CD4-positive, alpha-beta T cell (primary cell): ENCODE data around the gene FSTL5. TPM values are rescaled to one million over a fixed set of nuclear protein-coding genes. Genes with fewer than 3 reads are reported as not detected.

ENCODE experiments used
- ATAC-seq: fragments of 200-7000 bp; cut with Tn5 transposase; one replicate; pipeline ENCODE4 v1.10.0; 2022; ENCODE audit warnings: mild to moderate bottlenecking; ENCODE audit not compliant: poor library complexity
- CTCF ChIA-PET: fragments of 350-600 bp; sonication (Branson Sonifier 250); formaldehyde crosslinking; loops from one replicate; lab custom pipeline; 2021; ENCODE audit warnings: antibody characterized with exemption, inconsistent platforms; lab: Charles Lee
- POLR2A ChIA-PET: fragments of 350-600 bp; sonication (Branson Sonifier 250); formaldehyde crosslinking; loops from one replicate; lab custom pipeline; 2021; ENCODE audit warnings: antibody characterized with exemption, inconsistent platforms; lab: Charles Lee
- DNase-seq, 14 experiments: peaks; one replicate each; pipeline ENCODE4 v3.0.0-alpha.2; 2013 to 2020; ENCODE audit warnings: mixed read lengths in 2 of 14
- H3K27ac ChIP-seq, 2 donors: one replicate each; pipeline versions ENCODE4 v1.5.1 to v1.7.0; 2013; ENCODE audit warnings: low read length in 2 of 2, low read depth in 1 of 2, mild to moderate bottlenecking in 1 of 2
- H3K27me3 ChIP-seq, 2 experiments: 1 replicate in 1 of 2; 2 replicates in 1 of 2; pipeline versions ENCODE4 v1.6.1 to v1.7.0; 2013; ENCODE audit warnings: low read length in 2 of 2, control low read depth in 1 of 2, mild to moderate bottlenecking in 1 of 2, moderate library complexity in 1 of 2; ENCODE audit not compliant: insufficient read depth in 2 of 2, control insufficient read depth in 1 of 2
- H3K36me3 ChIP-seq: one replicate; pipeline ENCODE4 v1.6.1; 2013; ENCODE audit warnings: low read length, control low read depth; ENCODE audit not compliant: insufficient read depth
- H3K4me1 ChIP-seq: one replicate; pipeline ENCODE4 v1.6.1; 2013; ENCODE audit warnings: low read length, control low read depth; ENCODE audit not compliant: insufficient read depth
- H3K4me3 ChIP-seq: one replicate; pipeline ENCODE4 v1.5.1; 2013; ENCODE audit warnings: mild to moderate bottlenecking, low read length, moderate library complexity
- H3K9me3 ChIP-seq, 2 experiments: 1 replicate in 1 of 2; 2 replicates in 1 of 2; pipeline versions ENCODE4 v1.6.1 to v1.7.0; 2013; ENCODE audit warnings: low read length in 2 of 2, mild to moderate bottlenecking in 2 of 2, control low read depth in 1 of 2, moderate library complexity in 1 of 2; ENCODE audit not compliant: control insufficient read depth in 1 of 2, insufficient read depth in 1 of 2
- H3K27ac Mint-ChIP-seq: one replicate; pipeline ENCODE4 v1.8.0; 2020; ENCODE audit warnings: mixed read lengths
- H3K27me3 Mint-ChIP-seq: one replicate; pipeline ENCODE4 v1.8.0; 2021; ENCODE audit warnings: mixed read lengths
- H3K36me3 Mint-ChIP-seq: one replicate; pipeline ENCODE4 v1.8.0; 2021; ENCODE audit warnings: low read depth, mixed read lengths
- H3K4me1 Mint-ChIP-seq: one replicate; pipeline ENCODE4 v1.8.0; 2021; ENCODE audit warnings: low read depth, mixed read lengths
- H3K4me3 Mint-ChIP-seq: one replicate; pipeline ENCODE4 v1.8.0; 2020; ENCODE audit warnings: mild to moderate bottlenecking, mixed read lengths
- H3K9me3 Mint-ChIP-seq: one replicate; pipeline ENCODE4 v1.8.0; 2020; ENCODE audit warnings: mixed read lengths
- intact Hi-C, 2 experiments: fragments of 100-400 bp; cut with DNase I in 1 of 2; cut with micrococcal nuclease in 1 of 2; formaldehyde crosslinking; loops; one replicate each; pipeline versions ENCODE4 v1.15.1 to v1.9.0; 2023 to 2025; cut with DNase I, micrococcal nuclease
- total RNA-seq, 174 experiments: library from RNA in 2 of 174; stranded (reverse) in 2 of 174; gene quantifications; one replicate each; pipeline ENCODE4 v1.2.3 and lab custom pipeline; 2021 to 2026
- TF ChIP-seq, protein P1 (sequence below): fragments of 200-600 bp; IDR thresholded peaks from one replicate; pipeline ENCODE4 v1.8.0; 2022; ENCODE audit warnings: antibody characterized with exemption, mild to moderate bottlenecking

The FSTL5 gene
- total RNA-seq, 2 experiments from 2014 or later, result not detected

DNA sequence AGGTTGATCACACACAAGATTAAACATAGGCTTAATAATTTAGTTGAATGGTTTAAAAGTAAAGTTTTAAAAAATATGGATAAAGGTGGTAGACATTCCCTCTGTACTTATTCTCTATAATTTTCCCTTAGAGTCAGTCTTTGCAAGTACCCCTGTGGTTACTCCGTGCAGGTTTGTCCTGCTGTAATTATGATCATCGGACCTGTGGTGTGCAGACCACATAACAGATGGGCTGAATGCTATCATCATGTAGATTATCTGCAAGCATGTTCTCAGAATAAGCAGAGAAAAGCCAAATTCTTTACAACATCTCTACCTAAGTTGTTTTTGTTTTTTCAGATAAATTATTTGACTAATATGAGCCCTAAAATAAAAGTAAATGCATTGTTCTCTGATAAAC, 146.8 kb downstream of the FSTL5 start:
- H3K4me1 Mint-ChIP-seq, result no peaks in the 10 kb centered on the region
- H3K27me3 Mint-ChIP-seq, result no peaks in the 10 kb centered on the region
- ChIA-PET POLR2A (no interaction called here), CTCF (no interaction called here)
- ATAC-seq, result no peak
- Histone ChIP-seq H3K36me3 (no peaks in the 10 kb centered on the region), H3K27ac (no peak overlapping the region), H3K9me3 (peaks cover 0 to 4% of the 10 kb centered on the region in 2 experiments), H3K27me3 (no peaks in the 10 kb centered on the region), H3K4me1 (no peaks in the 10 kb centered on the region), H3K4me3 (no peak overlapping the region)
- H3K4me3 Mint-ChIP-seq, result no peak overlapping the region
- peaks cover 2% of the 10 kb centered on the region for H3K9me3 Mint-ChIP-seq
- TF ChIP-seq, protein P1, sequence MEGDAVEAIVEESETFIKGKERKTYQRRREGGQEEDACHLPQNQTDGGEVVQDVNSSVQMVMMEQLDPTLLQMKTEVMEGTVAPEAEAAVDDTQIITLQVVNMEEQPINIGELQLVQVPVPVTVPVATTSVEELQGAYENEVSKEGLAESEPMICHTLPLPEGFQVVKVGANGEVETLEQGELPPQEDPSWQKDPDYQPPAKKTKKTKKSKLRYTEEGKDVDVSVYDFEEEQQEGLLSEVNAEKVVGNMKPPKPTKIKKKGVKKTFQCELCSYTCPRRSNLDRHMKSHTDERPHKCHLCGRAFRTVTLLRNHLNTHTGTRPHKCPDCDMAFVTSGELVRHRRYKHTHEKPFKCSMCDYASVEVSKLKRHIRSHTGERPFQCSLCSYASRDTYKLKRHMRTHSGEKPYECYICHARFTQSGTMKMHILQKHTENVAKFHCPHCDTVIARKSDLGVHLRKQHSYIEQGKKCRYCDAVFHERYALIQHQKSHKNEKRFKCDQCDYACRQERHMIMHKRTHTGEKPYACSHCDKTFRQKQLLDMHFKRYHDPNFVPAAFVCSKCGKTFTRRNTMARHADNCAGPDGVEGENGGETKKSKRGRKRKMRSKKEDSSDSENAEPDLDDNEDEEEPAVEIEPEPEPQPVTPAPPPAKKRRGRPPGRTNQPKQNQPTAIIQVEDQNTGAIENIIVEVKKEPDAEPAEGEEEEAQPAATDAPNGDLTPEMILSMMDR, result no peak
- DNase-seq, result no peak
- intact Hi-C loops, result no loop called here
- no peaks in the 10 kb centered on the region for H3K36me3 Mint-ChIP-seq
- no peak overlapping the region for H3K27ac Mint-ChIP-seq

DNA sequence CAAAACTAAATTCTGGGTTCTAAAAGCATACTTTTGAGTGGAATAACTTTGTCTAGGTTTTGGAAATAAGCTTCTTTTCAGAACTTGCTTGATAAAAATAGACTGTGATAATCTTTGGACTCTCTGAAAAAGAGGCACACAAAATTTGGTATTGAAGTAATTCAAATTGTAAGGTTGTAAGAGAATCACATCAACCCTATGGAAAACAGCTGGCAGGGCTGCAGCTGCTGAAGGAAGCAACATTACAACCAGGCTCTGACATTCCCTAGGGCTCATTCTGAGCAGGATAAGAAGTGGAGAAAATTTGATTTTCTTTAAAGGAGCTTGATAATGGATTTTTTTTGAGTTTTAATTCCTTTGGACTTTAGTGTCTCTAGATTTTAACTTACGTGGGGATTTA, 147.6 kb downstream of the FSTL5 start:
- CTCF ChIA-PET, result no interaction called here
- Histone ChIP-seq H3K9me3 (peaks cover 0 to 4% of the 10 kb centered on the region in 2 experiments), H3K4me3 (no peak overlapping the region), H3K27me3 (no peaks in the 10 kb centered on the region), H3K4me1 (no peaks in the 10 kb centered on the region), H3K27ac (no peak overlapping the region), H3K36me3 (no peaks in the 10 kb centered on the region)
- intact Hi-C loops, result no loop called here
- DNase-seq (no peak), ATAC-seq (no peak)
- no peaks in the 10 kb centered on the region for H3K36me3 Mint-ChIP-seq
- no peaks in the 10 kb centered on the region for H3K27me3 Mint-ChIP-seq
- H3K9me3 Mint-ChIP-seq, result peaks cover 2% of the 10 kb centered on the region
- POLR2A ChIA-PET, result no interaction called here
- no peak overlapping the region for H3K27ac Mint-ChIP-seq
- no peaks in the 10 kb centered on the region for H3K4me1 Mint-ChIP-seq
- TF ChIP-seq, protein P1, result no peak
- no peak overlapping the region for H3K4me3 Mint-ChIP-seq

DNA sequence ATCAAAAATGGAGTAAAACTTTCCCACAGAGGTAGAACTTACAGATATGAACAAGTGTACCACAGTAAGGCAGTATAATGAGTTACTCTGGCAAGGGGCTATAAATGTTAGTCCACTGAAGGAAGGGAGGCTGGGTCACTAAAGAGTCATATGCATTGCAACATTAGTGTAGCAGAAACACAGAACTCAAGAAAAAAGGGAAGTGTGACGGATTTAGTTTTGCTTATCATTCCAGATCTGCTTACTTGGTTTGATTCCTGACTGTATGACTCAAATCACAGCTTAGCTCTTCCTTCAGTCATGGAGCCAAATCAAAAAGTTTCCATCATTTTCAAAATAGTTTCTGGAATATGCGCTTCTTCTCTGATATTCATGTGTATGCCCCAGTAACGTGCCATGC, 148.7 kb downstream of the FSTL5 start:
- H3K4me1 ChIP-seq, result no peaks in the 10 kb centered on the region
- ATAC-seq (no peak), DNase-seq (no peak)
- ChIA-PET POLR2A (no interaction called here), CTCF (no interaction called here)
- Mint-ChIP-seq H3K4me1 (no peaks in the 10 kb centered on the region), H3K36me3 (no peaks in the 10 kb centered on the region), H3K4me3 (no peak overlapping the region), H3K9me3 (peaks cover 2% of the 10 kb centered on the region), H3K27ac (no peak overlapping the region), H3K27me3 (no peaks in the 10 kb centered on the region)
- intact Hi-C loops, result no loop called here
- no peak overlapping the region for H3K4me3 ChIP-seq
- no peak overlapping the region for H3K27ac ChIP-seq
- peaks cover 0 to 4% of the 10 kb centered on the region in 2 experiments for H3K9me3 ChIP-seq
- TF ChIP-seq, protein P1, result no peak
- H3K36me3 ChIP-seq, result no peaks in the 10 kb centered on the region
- H3K27me3 ChIP-seq, result no peaks in the 10 kb centered on the region
